Stimulated activated CD4-positive, alpha-beta T cell treated with anti-CD3 and anti-CD28 coated beads, TNF-alpha, amount 100 ng/mL, for 4 hours (primary cell): Measurements from ENCODE around the gene MDH2.
"Not testable (repeated sequence)": the region's sequence is repeated elsewhere in the genome, so short reads cannot be mapped to it uniquely, and the experiment has no call there.

Experiments
- DNase-seq, 3 experiments: peaks; one replicate each; pipeline ENCODE4 v3.0.0-alpha.2; 2020; ENCODE audit warnings: low read depth in 3 of 3

MDH2 gene

GRCh38 chr7:76047811-76048667, at the start of gene MDH2, which contains the start of gene STYXL1:
Gene MDH2 (plus strand): TSS chr7:76048106. CDS start chr7:76048161, 55 bp downstream.
Gene STYXL1 (minus strand): TSS chr7:76048000. CDS start chr7:76030523, 17,477 bp downstream.
- DNase-seq: peak; percentile 70 to 76 (median 74)

- no peak for DNase-seq
Observed at GRCh38 chr7:76000566-76000965, 47.3 kb upstream of the MDH2 start.

GRCh38 chr7:76002139-76002538, 45.8 kb upstream of the MDH2 start:
- no peak for DNase-seq

GRCh38 chr7:76002822-76003221, 45.1 kb upstream of the MDH2 start:
- DNase-seq: no peak

- DNase-seq: no peak
Observed at GRCh38 chr7:76003351-76003750, 44.6 kb upstream of the MDH2 start.

GRCh38 chr7:76005004-76005403, 42.9 kb upstream of the MDH2 start:
- not testable (repeated sequence) for DNase-seq

- DNase-seq: no peak
Observed at GRCh38 chr7:76008156-76008687, 39.7 kb upstream of the MDH2 start.

GRCh38 chr7:76009672-76010600, 38.0 kb upstream of the MDH2 start:
- DNase-seq: no peak

- no peak for DNase-seq
Observed at GRCh38 chr7:76011442-76011861, 36.5 kb upstream of the MDH2 start.

- no peak for DNase-seq
Observed at GRCh38 chr7:76016191-76016947, 31.5 kb upstream of the MDH2 start.

- not testable (repeated sequence) for DNase-seq
Observed at GRCh38 chr7:76018520-76018919, 29.4 kb upstream of the MDH2 start.

GRCh38 chr7:76020031-76020714, 27.7 kb upstream of the MDH2 start:
- peak; percentile 45 to 51 (median 50) for DNase-seq

- no peak for DNase-seq
Observed at GRCh38 chr7:76022026-76022780, 25.7 kb upstream of the MDH2 start.

- no peak for DNase-seq
Observed at GRCh38 chr7:76023002-76023401, 24.9 kb upstream of the MDH2 start.

GRCh38 chr7:76029682-76030081, 18.2 kb upstream of the MDH2 start:
- DNase-seq: not testable (repeated sequence)

GRCh38 chr7:76031964-76032363, 15.9 kb upstream of the MDH2 start:
- no peak for DNase-seq

GRCh38 chr7:76037310-76037709, 10.6 kb upstream of the MDH2 start:
- no peak for DNase-seq

- DNase-seq: no peak
Observed at GRCh38 chr7:76040126-76040525, 7.8 kb upstream of the MDH2 start.

- no peak for DNase-seq
Observed at GRCh38 chr7:76044375-76044865, 3.5 kb upstream of the MDH2 start.

GRCh38 chr7:76047305-76047810, 548 bp upstream of the MDH2 start:
- DNase-seq: no peak
